ENCODE measurements around the gene MFN2.

The MFN2 gene

GRCh38 chr1:11951901-11952300 lies 28.3 kb upstream of the MFN2 start:
- ChIA-PET CTCF (interaction anchor here (0.7 kb wide), 1 partner anchor 22 kb away, joined by 3 read pairs; no protein-coding TSS in a partner anchor), POLR2A (no interaction called here)
- Histone ChIP-seq H3K9me3 (ENCODE audit: control insufficient read depth, insufficient read depth, low read depth, low read length) (no peaks in the 10 kb centered on the region), H3K27ac (ENCODE audit: extremely low read depth, low read depth, low read length) (no peak overlapping the region), H3K36me3 (ENCODE audit: control insufficient read depth in 2 of 2, insufficient read depth in 1 of 2, low read length in 2 of 2) (peaks cover 6 to 77% of the 10 kb centered on the region in 2 experiments; a peak in 2 of 3 replicates), H3K4me3 (ENCODE audit: low read depth, low read length) (no peak overlapping the region), H3K4me1 (ENCODE audit: control insufficient read depth, insufficient read depth, low read length) (no peaks in the 10 kb centered on the region)
- TF ChIP-seq, protein P1, sequence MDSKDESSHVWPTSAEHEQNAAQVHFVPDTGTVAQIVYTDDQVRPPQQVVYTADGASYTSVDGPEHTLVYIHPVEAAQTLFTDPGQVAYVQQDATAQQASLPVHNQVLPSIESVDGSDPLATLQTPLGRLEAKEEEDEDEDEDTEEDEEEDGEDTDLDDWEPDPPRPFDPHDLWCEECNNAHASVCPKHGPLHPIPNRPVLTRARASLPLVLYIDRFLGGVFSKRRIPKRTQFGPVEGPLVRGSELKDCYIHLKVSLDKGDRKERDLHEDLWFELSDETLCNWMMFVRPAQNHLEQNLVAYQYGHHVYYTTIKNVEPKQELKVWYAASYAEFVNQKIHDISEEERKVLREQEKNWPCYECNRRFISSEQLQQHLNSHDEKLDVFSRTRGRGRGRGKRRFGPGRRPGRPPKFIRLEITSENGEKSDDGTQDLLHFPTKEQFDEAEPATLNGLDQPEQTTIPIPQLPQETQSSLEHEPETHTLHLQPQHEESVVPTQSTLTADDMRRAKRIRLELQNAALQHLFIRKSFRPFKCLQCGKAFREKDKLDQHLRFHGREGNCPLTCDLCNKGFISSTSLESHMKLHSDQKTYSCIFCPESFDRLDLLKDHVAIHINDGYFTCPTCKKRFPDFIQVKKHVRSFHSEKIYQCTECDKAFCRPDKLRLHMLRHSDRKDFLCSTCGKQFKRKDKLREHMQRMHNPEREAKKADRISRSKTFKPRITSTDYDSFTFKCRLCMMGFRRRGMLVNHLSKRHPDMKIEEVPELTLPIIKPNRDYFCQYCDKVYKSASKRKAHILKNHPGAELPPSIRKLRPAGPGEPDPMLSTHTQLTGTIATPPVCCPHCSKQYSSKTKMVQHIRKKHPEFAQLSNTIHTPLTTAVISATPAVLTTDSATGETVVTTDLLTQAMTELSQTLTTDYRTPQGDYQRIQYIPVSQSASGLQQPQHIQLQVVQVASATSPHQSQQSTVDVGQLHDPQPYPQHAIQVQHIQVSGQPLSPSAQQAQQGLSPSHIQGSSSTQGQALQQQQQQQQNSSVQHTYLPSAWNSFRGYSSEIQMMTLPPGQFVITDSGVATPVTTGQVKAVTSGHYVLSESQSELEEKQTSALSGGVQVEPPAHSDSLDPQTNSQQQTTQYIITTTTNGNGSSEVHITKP (tag by site-specific recombination; IDR thresholded peaks at IDR 0.05): peak; percentile 34; the same call in 1 of the 2 replicates
- TF ChIP-seq GLI2 (tag by site-specific recombination; IDR thresholded peaks at IDR 0.05; ENCODE audit: borderline replicate concordance, low read depth): no peak

- Histone ChIP-seq H3K9me3 (ENCODE audit: control insufficient read depth, insufficient read depth, low read depth, low read length) (no peaks in the 10 kb centered on the region), H3K27ac (ENCODE audit: extremely low read depth, low read depth, low read length) (no peak overlapping the region), H3K4me3 (ENCODE audit: low read depth, low read length) (no peak overlapping the region), H3K4me1 (ENCODE audit: control insufficient read depth, insufficient read depth, low read length) (no peaks in the 10 kb centered on the region), H3K36me3 (ENCODE audit: control insufficient read depth in 2 of 2, insufficient read depth in 1 of 2, low read length in 2 of 2) (peaks cover 6 to 83% of the 10 kb centered on the region in 2 experiments; a peak in 2 of 3 replicates)
- ChIA-PET POLR2A (no interaction called here), CTCF (interaction anchor here (0.7 kb wide), 1 partner anchor 22 kb away, joined by 3 read pairs; no protein-coding TSS in a partner anchor)
- TF ChIP-seq ZNF785 (tag by site-specific recombination; IDR thresholded peaks at IDR 0.05) (no peak), ZBTB49 (tag by site-specific recombination; IDR thresholded peaks at IDR 0.05; ENCODE audit: low read depth) (no peak), ZNF132 (tag by site-specific recombination; IDR thresholded peaks at IDR 0.05; ENCODE audit: borderline replicate concordance) (no peak), SP2 (tag by site-specific recombination; IDR thresholded peaks at IDR 0.05) (0 out of 2 replicates have a peak, but pooled peaks have one; percentile 8), ZNF596 (tag by site-specific recombination; IDR thresholded peaks at IDR 0.05) (no peak), ZNF324 (tag by site-specific recombination; IDR thresholded peaks at IDR 0.05) (no peak), HIC1 (tag by site-specific recombination; IDR thresholded peaks at IDR 0.05) (no peak), ZNF670 (tag by site-specific recombination; IDR thresholded peaks at IDR 0.05; ENCODE audit: low read depth) (no peak), EGR2 (tag by site-specific recombination; IDR thresholded peaks at IDR 0.05; ENCODE audit: low read depth) (peak; percentile 71), ZNF658 (tag by site-specific recombination; IDR thresholded peaks at IDR 0.05) (no peak), KLF10 (tag by site-specific recombination; IDR thresholded peaks at IDR 0.05) (no peak), ZNF169 (tag by site-specific recombination; IDR thresholded peaks at IDR 0.05) (no peak), ZBTB7A (tag by site-specific recombination; IDR thresholded peaks at IDR 0.05; ENCODE audit: low read depth) (no peak), KLF8 (tag by site-specific recombination; IDR thresholded peaks at IDR 0.05) (no peak), ZNF449 (tag by site-specific recombination; IDR thresholded peaks at IDR 0.05) (no peak), GLIS1 (tag by site-specific recombination; IDR thresholded peaks at IDR 0.05) (no peak), ZNF621 (tag by site-specific recombination; IDR thresholded peaks at IDR 0.05) (no peak), RBAK (tag by site-specific recombination; IDR thresholded peaks at IDR 0.05) (no peak), ZNF571 (tag by site-specific recombination; IDR thresholded peaks at IDR 0.05) (no peak), KLF7 (tag by site-specific recombination; IDR thresholded peaks at IDR 0.05; ENCODE audit: borderline replicate concordance) (no peak)
- TF ChIP-seq, protein P2, sequence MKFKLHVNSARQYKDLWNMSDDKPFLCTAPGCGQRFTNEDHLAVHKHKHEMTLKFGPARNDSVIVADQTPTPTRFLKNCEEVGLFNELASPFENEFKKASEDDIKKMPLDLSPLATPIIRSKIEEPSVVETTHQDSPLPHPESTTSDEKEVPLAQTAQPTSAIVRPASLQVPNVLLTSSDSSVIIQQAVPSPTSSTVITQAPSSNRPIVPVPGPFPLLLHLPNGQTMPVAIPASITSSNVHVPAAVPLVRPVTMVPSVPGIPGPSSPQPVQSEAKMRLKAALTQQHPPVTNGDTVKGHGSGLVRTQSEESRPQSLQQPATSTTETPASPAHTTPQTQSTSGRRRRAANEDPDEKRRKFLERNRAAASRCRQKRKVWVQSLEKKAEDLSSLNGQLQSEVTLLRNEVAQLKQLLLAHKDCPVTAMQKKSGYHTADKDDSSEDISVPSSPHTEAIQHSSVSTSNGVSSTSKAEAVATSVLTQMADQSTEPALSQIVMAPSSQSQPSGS (tag by site-specific recombination; IDR thresholded peaks at IDR 0.05; ENCODE audit: low read depth): no peak
Measured at GRCh38 chr1:11952455-11953109, 27.7 kb upstream of the MFN2 start.
